PFSK-1 (cell line): Measurements from ENCODE around the gene PLOD3.

Experiments used
- FOXP2 ChIP-seq: optimal IDR thresholded peaks from 2 replicates; pipeline ENCODE3; 2011; ENCODE audit warnings: borderline replicate concordance, control low read depth, inconsistent platforms; ENCODE audit not compliant: insufficient read depth; ENCODE audit errors: extremely low read length, extremely low read depth
- POLR2AphosphoS5 ChIP-seq: IDR thresholded peaks from 2 replicates; pipeline ENCODE4 v1.6.1; 2012; ENCODE audit warnings: low read depth, mild to moderate bottlenecking, control low read depth, low read length, moderate library complexity
- REST ChIP-seq, 2 experiments: IDR thresholded peaks; 2 replicates each; pipeline versions ENCODE4 v1.6.1 to v1.8.0; 2011 to 2012; ENCODE audit warnings: low read depth in 2 of 2, low read length in 2 of 2, control low read depth in 1 of 2, inconsistent platforms in 1 of 2, mild to moderate bottlenecking in 1 of 2, moderate library complexity in 1 of 2; ENCODE audit not compliant: insufficient read depth in 1 of 2
- SIN3A ChIP-seq: IDR thresholded peaks from 2 replicates; pipeline ENCODE4 v1.6.1; 2012; ENCODE audit warnings: mild to moderate bottlenecking, low read length, moderate library complexity, borderline replicate concordance; ENCODE audit not compliant: insufficient read depth
- TAF1 ChIP-seq: IDR thresholded peaks from 2 replicates; pipeline ENCODE4 v1.6.1; 2012; ENCODE audit warnings: low read length, control low read depth, borderline replicate concordance; ENCODE audit not compliant: insufficient read depth

The PLOD3 gene

GRCh38 chr7:101216860-101217387 lies 457 bp downstream of the PLOD3 start:
- TF ChIP-seq SIN3A (no peak), FOXP2 (no peak), REST (IDR thresholded peaks at IDR 0.05; ENCODE audit: insufficient read depth in 1 of 2, low read depth in 2 of 2, low read length in 2 of 2) (no peak), TAF1 (no peak), POLR2AphosphoS5 (no peak)

GRCh38 chr7:101216001-101216859 lies 1.2 kb downstream of the PLOD3 start:
- TF ChIP-seq FOXP2 (no peak), POLR2AphosphoS5 (no peak), TAF1 (no peak), REST (IDR thresholded peaks at IDR 0.05; ENCODE audit: insufficient read depth in 1 of 2, low read depth in 2 of 2, low read length in 2 of 2) (no peak), SIN3A (no peak)

GRCh38 chr7:101212014-101212413 lies 5.4 kb downstream of the PLOD3 start:
- no peak for TF ChIP-seq FOXP2
- TF ChIP-seq SIN3A: no peak
- no peak for TF ChIP-seq REST (IDR thresholded peaks at IDR 0.05; ENCODE audit: insufficient read depth in 1 of 2, low read depth in 2 of 2, low read length in 2 of 2)
- TF ChIP-seq POLR2AphosphoS5: no peak
- no peak for TF ChIP-seq TAF1

GRCh38 chr7:101211501-101211900 lies 5.9 kb downstream of the PLOD3 start:
- TF ChIP-seq FOXP2 (no peak), REST (IDR thresholded peaks at IDR 0.05; ENCODE audit: insufficient read depth in 1 of 2, low read depth in 2 of 2, low read length in 2 of 2) (no peak), POLR2AphosphoS5 (no peak)
